Ishikawa (cell line): Measurements from ENCODE around the gene GMPPA.

Experiments
- CEBPB ChIP-seq: IDR thresholded peaks from 2 replicates; pipeline ENCODE4 v1.6.1; 2012
- CREB1 ChIP-seq: IDR thresholded peaks from 2 replicates; pipeline ENCODE4 v1.6.1; 2012; ENCODE audit warnings: low read depth
- EGR1 ChIP-seq: IDR thresholded peaks from 2 replicates; pipeline ENCODE4 v1.6.1; 2012
- EP300 ChIP-seq: IDR thresholded peaks from 2 replicates; pipeline ENCODE4 v1.6.1; 2012; ENCODE audit warnings: borderline replicate concordance
- FOXM1 ChIP-seq: IDR thresholded peaks from 2 replicates; pipeline ENCODE4 v1.6.1; 2012; ENCODE audit warnings: low read depth, borderline replicate concordance
- MAX ChIP-seq: IDR thresholded peaks from 2 replicates; pipeline ENCODE4 v1.6.1; 2012
- NFIC ChIP-seq: IDR thresholded peaks from 2 replicates; pipeline ENCODE4 v1.6.1; 2012
- RAD21 ChIP-seq: IDR thresholded peaks from 2 replicates; pipeline ENCODE4 v1.6.1; 2012; ENCODE audit warnings: low read depth
- REST ChIP-seq: IDR thresholded peaks from 2 replicates; pipeline ENCODE4 v1.6.1; 2012; ENCODE audit warnings: low read depth, mild to moderate bottlenecking
- TAF1 ChIP-seq: IDR thresholded peaks from 2 replicates; pipeline ENCODE4 v1.6.1; 2012; ENCODE audit warnings: low read depth, mild to moderate bottlenecking
- TCF12 ChIP-seq: IDR thresholded peaks from 2 replicates; pipeline ENCODE4 v1.6.1; 2012; ENCODE audit warnings: low read depth
- TEAD4 ChIP-seq: IDR thresholded peaks from 2 replicates; pipeline ENCODE4 v1.6.1; 2012
- USF1 ChIP-seq: IDR thresholded peaks from 2 replicates; pipeline ENCODE4 v1.6.1; 2012
- YY1 ChIP-seq: IDR thresholded peaks from 2 replicates; pipeline ENCODE4 v1.6.1; 2012; ENCODE audit warnings: low read depth
- ZBTB7A ChIP-seq: IDR thresholded peaks from 2 replicates; pipeline ENCODE4 v1.6.1; 2012; ENCODE audit warnings: low read depth

GMPPA gene

GRCh38 chr2:219511547-219512325 is 13.0 kb downstream of the GMPPA start:
- no peak for TF ChIP-seq ZBTB7A

GRCh38 chr2:219512524-219513216 is 14.0 kb downstream of the GMPPA start:
- no peak for TF ChIP-seq MAX
- no peak for TF ChIP-seq CEBPB
- TF ChIP-seq EP300 = no peak
- no peak for TF ChIP-seq RAD21
- no peak for TF ChIP-seq YY1
- no peak for TF ChIP-seq FOXM1
- no peak for TF ChIP-seq ZBTB7A
- TF ChIP-seq TAF1 = no peak
- TF ChIP-seq USF1 = no peak
- no peak for TF ChIP-seq EGR1

- no peak for TF ChIP-seq ZBTB7A
- TF ChIP-seq EP300 = no peak
These were observed 15.1 kb downstream of the GMPPA start for GRCh38 chr2:219513787-219514186.

GRCh38 chr2:219514196-219514761 is 15.6 kb downstream of the GMPPA start, which contains the start of gene ASIC4:
ASIC4 (plus strand) TSS chr2:219514482; CDS start chr2:219514725, 243 bp downstream.
- no peak for TF ChIP-seq TAF1
- no peak for TF ChIP-seq EGR1
- no peak for TF ChIP-seq CEBPB
- no peak for TF ChIP-seq FOXM1
- TF ChIP-seq RAD21 = no peak
- TF ChIP-seq USF1 = no peak
- no peak for TF ChIP-seq NFIC
- no peak for TF ChIP-seq YY1
- TF ChIP-seq MAX = no peak
- no peak for TF ChIP-seq CREB1
- no peak for TF ChIP-seq TEAD4
- TF ChIP-seq EP300 = no peak
- no peak for TF ChIP-seq REST
- no peak for TF ChIP-seq TCF12
- TF ChIP-seq ZBTB7A = no peak

GRCh38 chr2:219514836-219515235 is 16.1 kb downstream of the GMPPA start:
- TF ChIP-seq USF1 (no peak), TAF1 (no peak), RAD21 (no peak), YY1 (no peak), MAX (no peak), EP300 (no peak), EGR1 (no peak), ZBTB7A (no peak), TCF12 (no peak), CREB1 (no peak), NFIC (no peak), CEBPB (no peak), REST (no peak), TEAD4 (no peak), FOXM1 (no peak)
